B cell (primary cell): ENCODE data around the gene CES4A.

Experiments used
- CTCF ChIP-seq: fragments of 200-600 bp; IDR thresholded peaks from one replicate; pipeline ENCODE4 v1.8.0; 2022; ENCODE audit warnings: antibody characterized with exemption, mild to moderate bottlenecking
- EZH2 ChIP-seq: IDR thresholded peaks from 2 replicates; pipeline ENCODE4 v1.6.1; 2012; ENCODE audit warnings: borderline replicate concordance, low read depth, mild to moderate bottlenecking, moderate library complexity, low read length; ENCODE audit not compliant: insufficient read depth, poor library complexity, severe bottlenecking

DNA sequence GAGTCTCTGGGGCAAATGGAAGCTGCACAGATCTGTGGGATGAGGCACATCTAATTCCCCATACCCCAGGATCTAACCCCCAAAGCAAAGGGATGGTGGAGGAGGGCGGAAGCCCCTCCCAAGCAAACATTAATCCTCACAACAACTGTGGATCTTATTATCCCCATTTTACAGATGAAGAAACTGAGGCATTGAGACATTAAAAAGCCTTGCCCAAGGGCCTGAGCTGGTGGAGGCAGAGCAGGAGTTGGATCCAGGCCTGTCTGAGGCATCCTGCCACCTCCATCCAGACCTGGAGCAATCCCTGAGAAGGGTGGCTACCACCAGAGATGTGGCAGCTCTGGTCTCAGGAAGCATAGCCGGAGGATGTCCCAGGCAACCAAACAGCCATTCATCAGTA lies 22.9 kb downstream of the CES4A start:
- no peak for TF ChIP-seq CTCF
- TF ChIP-seq EZH2, result no peak
